ENCODE data around the gene BIRC5. TPM values are rescaled to one million over a fixed set of nuclear protein-coding genes. Genes with fewer than 3 reads are reported as not detected.

Gene BIRC5
- total RNA-seq, 1 donor from 2014 or later = 15.0 TPM

Small RNA genes within 50 kb of the gene (small RNA-seq; reads per million reads assigned to genes)
- gene AC087645.1 (ENCODE audit: low replicate concordance) = not detected

Other genes with a start within 250 kb of the BIRC5 start
- gene TMC6, start 85.5 kb upstream of the BIRC5 start, total RNA-seq = 14.2 TPM
- 3.4 TPM for gene TMC8, start 83.5 kb upstream of the BIRC5 start, total RNA-seq
- gene C17orf99, start 67.9 kb upstream of the BIRC5 start, total RNA-seq = 2.9 TPM
- gene SYNGR2, start 45.7 kb upstream of the BIRC5 start, total RNA-seq = 16.7 TPM
- gene TK1, start 27.2 kb upstream of the BIRC5 start, total RNA-seq = 22.8 TPM
- gene AFMID, start 26.9 kb upstream of the BIRC5 start, total RNA-seq = 28.3 TPM
- gene TMEM235, start 17.4 kb downstream of the BIRC5 start, total RNA-seq = not detected
- gene SOCS3, start 145.8 kb downstream of the BIRC5 start, total RNA-seq = 23.7 TPM
- gene PGS1, start 164.4 kb downstream of the BIRC5 start, total RNA-seq = 25.7 TPM